ENCODE measurements around the gene ABCG8.

ABCG8 gene

DNA sequence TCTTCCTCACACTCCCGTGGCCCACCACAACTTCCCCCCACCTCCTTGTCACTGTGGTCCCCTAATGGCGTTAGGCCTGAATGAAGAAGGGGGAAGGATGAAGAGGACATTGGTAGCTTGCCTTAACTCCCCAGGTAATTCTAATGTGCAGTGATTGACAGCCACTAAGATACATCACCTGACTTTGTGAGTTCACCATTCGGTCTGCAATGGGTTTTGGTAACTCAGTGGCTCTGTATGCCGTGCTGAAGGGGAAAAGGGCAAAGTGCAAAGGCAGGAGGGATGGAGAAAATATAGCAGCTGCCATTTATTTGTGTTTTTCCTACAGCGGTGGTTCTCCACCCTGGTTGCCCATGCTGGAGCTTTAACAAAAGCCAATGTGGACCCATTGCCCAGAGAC is 42.2 kb downstream of the ABCG8 start:
- H3K4me3 ChIP-seq, result no peak overlapping the region
- DNase-seq (ENCODE audit: low spot score), result no peak
- H3K27ac ChIP-seq, result no peak overlapping the region
- no peak for TF ChIP-seq CTCF (IDR thresholded peaks at IDR 0.05)

DNA sequence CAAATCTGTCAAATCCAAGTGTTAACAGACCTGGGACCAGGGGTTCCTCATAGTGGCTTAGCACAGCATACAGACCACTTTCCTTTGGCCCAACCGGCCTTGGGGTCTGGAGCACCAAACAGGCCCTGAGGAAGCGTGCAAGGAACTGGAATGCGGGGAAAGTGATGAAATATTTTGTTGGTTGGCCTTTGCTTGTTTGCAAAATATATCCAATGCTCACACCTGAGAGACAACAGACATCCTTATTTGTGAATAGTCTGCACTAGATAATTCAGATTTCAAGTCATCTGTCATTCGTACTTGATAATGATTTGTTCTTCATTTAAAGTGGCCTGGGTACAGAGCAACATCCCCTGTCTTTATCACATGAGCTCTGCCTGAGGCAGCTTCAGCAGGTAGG is 43.5 kb downstream of the ABCG8 start:
- Histone ChIP-seq H3K27ac (no peak overlapping the region), H3K4me3 (no peak overlapping the region)
- no peak for DNase-seq (ENCODE audit: low spot score)
- TF ChIP-seq CTCF (IDR thresholded peaks at IDR 0.05), result no peak

- H3K27ac ChIP-seq, result no peak overlapping the region
- DNase-seq (ENCODE audit: low spot score), result no peak
- no peak for TF ChIP-seq CTCF (IDR thresholded peaks at IDR 0.05)
- no peak overlapping the region for H3K4me3 ChIP-seq
These were observed 45.9 kb downstream of the ABCG8 start for GRCh38 chr2:43884689-43885088.

DNA sequence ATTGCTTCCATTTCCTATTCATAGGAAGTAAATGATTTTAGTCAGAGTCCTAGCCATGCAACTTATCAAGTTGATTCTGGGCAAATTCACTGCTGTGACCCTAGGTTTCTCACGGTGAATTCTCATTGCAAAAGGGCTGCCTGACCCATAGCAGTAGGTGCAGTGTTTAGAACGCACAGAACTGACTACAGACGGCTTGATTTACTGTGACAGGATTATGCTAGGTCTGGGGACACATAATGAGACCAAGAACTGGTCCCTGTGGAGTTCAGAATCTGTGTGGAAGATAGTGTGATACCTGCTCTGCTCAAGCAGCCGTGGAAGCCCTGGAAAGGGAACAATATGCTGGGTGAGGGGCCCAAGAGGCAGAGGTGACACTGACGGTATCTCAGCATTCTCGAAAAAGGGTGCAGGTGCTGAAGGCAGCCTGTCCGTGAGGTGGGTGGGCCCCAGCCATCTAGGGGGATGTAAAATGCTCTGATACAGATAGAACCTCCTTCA is 46.4 kb downstream of the ABCG8 start:
- Histone ChIP-seq H3K4me3 (no peak overlapping the region), H3K27ac (no peak overlapping the region)
- no peak for TF ChIP-seq CTCF (IDR thresholded peaks at IDR 0.05)
- DNase-seq (ENCODE audit: low spot score), result no peak

DNA sequence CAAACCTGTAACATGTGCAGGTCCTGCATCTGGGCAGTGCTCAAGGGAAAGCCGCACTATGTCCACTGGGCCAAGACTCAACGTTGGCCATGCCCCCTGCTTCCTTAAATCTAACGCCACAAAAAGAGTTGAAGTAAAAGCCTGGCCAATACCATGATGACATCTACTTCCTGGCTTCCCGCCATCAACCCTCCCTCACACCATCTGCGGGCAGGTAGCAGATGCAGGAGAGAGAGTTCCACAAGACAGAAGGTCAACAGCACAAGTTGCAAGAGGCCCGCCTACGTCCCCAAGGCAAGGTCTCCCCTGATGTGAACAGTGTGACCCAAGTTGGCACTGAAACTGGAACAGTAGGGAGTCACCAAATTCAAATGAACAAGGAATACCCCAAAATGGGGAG is 48.4 kb downstream of the ABCG8 start:
- Histone ChIP-seq H3K4me3 (no peak overlapping the region), H3K27ac (no peak overlapping the region)
- no peak for DNase-seq (ENCODE audit: low spot score)
- TF ChIP-seq CTCF (IDR thresholded peaks at IDR 0.05), result no peak

GRCh38 chr2:43889416-43889815 is 50.6 kb downstream of the ABCG8 start:
- no peak for TF ChIP-seq CTCF (IDR thresholded peaks at IDR 0.05)
- no peak overlapping the region for H3K4me3 ChIP-seq
- no peak overlapping the region for H3K27ac ChIP-seq
- no peak for DNase-seq (ENCODE audit: low spot score)

- DNase-seq (ENCODE audit: low spot score), result no peak
- Histone ChIP-seq H3K4me3 (no peak overlapping the region), H3K27ac (no peak overlapping the region)
- no peak for TF ChIP-seq CTCF (IDR thresholded peaks at IDR 0.05)
These were observed 52.1 kb downstream of the ABCG8 start for GRCh38 chr2:43890855-43891254.

Data from coronary artery (tissue), 2 donors.